GM10266 (cell line): ENCODE measurements around the gene ANTXR1.

Source experiments
- DNase-seq: peaks from one replicate; pipeline ENCODE4 v3.0.0; 2012; ENCODE audit errors: extremely low spot score
- TF ChIP-seq, protein P1 (sequence below): IDR thresholded peaks from 2 replicates; pipeline ENCODE4 v1.5.1; 2012; ENCODE audit warnings: mild to moderate bottlenecking, low read depth; ENCODE audit not compliant: control insufficient read depth, insufficient read depth; ENCODE audit errors: missing control alignments

The ANTXR1 gene

GRCh38 chr2:69097148-69097610, 84.2 kb downstream of the ANTXR1 start:
- no peak for DNase-seq
- TF ChIP-seq, protein P1, sequence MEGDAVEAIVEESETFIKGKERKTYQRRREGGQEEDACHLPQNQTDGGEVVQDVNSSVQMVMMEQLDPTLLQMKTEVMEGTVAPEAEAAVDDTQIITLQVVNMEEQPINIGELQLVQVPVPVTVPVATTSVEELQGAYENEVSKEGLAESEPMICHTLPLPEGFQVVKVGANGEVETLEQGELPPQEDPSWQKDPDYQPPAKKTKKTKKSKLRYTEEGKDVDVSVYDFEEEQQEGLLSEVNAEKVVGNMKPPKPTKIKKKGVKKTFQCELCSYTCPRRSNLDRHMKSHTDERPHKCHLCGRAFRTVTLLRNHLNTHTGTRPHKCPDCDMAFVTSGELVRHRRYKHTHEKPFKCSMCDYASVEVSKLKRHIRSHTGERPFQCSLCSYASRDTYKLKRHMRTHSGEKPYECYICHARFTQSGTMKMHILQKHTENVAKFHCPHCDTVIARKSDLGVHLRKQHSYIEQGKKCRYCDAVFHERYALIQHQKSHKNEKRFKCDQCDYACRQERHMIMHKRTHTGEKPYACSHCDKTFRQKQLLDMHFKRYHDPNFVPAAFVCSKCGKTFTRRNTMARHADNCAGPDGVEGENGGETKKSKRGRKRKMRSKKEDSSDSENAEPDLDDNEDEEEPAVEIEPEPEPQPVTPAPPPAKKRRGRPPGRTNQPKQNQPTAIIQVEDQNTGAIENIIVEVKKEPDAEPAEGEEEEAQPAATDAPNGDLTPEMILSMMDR, result no peak

DNA sequence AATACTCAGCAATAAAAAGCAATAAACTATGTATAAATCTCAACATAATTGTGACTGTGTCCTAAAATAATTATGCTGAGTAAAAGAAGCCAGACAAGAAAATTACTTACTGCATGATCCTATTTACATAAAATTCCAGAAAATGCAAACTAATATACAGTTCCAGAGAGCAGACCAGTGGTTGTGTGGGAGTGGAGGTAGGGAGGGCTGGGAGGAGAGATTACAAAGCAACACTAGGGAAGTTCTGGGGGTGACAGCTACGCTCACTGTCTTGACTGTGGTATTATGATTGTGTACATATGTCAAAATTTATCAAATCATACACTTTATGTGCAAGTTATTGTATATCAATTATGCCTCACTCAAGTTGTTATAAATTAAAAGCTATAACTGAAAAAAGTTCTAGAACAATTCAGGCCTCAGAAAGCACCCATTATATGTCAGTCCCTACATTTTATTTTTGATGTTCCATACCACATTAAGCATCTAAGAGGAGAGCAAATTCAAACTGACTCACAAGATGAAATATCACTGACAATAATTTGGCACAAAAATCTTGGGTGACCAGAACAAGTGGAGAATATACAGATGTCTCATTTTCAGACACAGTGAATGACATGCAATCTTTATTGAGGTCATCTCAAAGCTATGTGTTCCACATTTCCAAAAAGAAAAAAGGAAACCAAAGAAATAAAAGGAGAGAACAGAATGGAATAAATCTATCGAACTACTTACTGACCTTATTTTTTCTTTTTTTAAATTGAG, 85.1 kb downstream of the ANTXR1 start:
- TF ChIP-seq, protein P1, result no peak
- no peak for DNase-seq

- no peak for DNase-seq
Measured at GRCh38 chr2:69099541-69099940, 86.6 kb downstream of the ANTXR1 start.

DNA sequence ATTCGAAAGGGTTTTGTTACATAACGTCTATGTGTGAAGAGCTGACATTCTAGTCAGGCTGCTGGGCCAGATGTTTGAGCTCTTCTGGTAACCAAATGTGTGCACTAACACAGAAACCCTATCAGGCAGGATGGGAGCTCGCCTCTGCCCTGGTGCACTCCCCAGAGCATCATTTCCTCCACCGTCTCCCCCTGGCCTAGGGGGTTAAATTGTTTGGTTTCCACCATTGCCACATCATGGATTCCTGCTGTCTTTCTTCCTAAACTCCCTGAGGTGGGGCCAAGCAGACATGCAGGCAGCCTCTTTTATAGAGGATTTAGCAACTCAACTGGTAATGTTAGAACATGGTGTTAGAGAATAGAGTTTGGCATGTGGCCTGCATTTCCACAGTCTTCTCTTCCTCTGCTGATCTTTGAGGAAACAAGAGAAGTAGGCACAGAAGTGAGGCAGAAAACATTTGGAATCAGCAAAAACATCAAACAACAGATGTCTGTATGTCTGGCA, 87.3 kb downstream of the ANTXR1 start:
- no peak for DNase-seq

More at GRCh38 chr2:69099541-69099940, 86.6 kb downstream of the ANTXR1 start:
- TF ChIP-seq, protein P1, result no peak

DNA sequence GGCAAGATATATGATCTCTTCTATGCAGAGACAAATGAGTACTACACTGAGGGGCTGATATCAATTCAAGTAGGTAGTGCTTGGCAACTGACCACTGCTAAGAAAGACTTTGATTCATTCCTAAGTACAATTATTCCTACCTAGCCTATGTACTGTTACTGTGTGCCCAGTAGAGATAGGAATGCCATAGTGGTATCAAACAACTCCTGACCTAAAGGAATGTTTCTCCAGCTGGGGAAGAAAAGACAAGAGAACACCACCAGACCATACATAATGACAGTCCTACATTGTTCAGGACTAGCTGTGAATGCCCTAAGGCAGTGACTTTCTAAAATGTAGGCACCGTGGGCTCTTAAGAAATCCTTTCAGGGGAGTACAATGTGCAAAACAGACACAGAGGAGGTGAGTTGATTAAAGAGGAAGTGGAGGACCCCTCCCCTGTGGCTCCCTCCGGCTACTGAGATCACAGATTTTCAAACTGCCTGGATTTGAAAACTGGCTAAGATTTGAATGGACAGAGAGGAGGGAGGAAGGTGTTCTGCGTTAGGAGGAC, 89.1 kb downstream of the ANTXR1 start:
- TF ChIP-seq, protein P1, result no peak
- no peak for DNase-seq

More for the DNA sequence above, 87.3 kb downstream of the ANTXR1 start:
- TF ChIP-seq, protein P1, result no peak

DNA sequence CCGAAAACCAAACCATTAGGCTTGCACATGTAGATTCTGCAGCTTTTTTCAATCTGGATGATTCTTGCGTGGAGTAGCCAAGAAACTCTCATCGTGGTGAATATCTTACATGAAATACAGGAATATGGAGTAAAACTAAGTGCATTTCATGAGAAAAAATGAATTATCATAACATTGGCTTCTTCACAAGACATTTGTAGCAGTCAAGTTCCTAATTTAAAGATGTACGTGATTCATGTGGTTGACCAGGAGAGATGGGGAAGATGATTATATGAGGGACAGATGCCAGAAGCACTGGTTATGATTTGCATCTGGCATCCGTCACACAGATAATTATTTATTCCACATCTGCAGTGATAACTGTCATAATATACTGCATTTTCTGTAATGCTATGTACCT, 90.4 kb downstream of the ANTXR1 start:
- TF ChIP-seq, protein P1, result no peak

DNA sequence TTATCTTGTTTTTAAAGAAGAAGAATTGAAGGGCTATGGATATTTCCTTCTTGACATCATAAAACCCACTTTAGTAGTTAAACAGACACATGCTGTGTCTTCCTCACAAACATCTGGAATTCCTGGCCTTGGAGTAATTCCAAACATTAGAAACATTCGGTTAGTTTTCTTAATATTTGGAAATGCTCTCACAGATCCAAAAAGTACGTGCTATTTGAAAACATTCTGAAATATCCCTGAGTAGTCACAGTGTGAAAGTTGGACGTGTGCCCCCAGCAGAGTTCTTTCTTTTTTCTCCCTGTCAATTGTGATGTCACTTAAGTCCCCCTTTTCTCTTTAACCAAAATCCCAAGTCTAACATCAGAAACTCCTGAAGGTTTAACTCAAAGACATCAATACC, 91.3 kb downstream of the ANTXR1 start:
- DNase-seq, result no peak
- TF ChIP-seq, protein P1, result no peak

More for the DNA sequence above, 90.4 kb downstream of the ANTXR1 start:
- no peak for DNase-seq
